Activated CD4-positive, alpha-beta T cell treated with anti-CD3 and anti-CD28 coated beads, Interleukin-2, amount 10 ng/mL, durations not matched to agents 24 days and 14 days (primary cell): ENCODE data around the gene PALLD. TPM values are rescaled to one million over a fixed set of nuclear protein-coding genes. Genes with fewer than 3 reads are reported as not detected.

Experiments
- DNase-seq: peaks from one replicate; pipeline ENCODE4 v3.0.0; 2022
- H3K27ac Mint-ChIP-seq: one replicate; pipeline ENCODE4 v1.8.0; 2022; ENCODE audit warnings: mild to moderate bottlenecking, mixed read lengths
- H3K27me3 Mint-ChIP-seq: one replicate; pipeline ENCODE4 v1.8.0; 2022; ENCODE audit warnings: mixed read lengths
- H3K36me3 Mint-ChIP-seq: one replicate; pipeline ENCODE4 v1.8.0; 2022; ENCODE audit warnings: low read depth, mild to moderate bottlenecking, mixed read lengths
- H3K4me1 Mint-ChIP-seq: one replicate; pipeline ENCODE4 v1.8.0; 2021; ENCODE audit warnings: mixed read lengths
- H3K4me3 Mint-ChIP-seq: one replicate; pipeline ENCODE4 v1.8.0; 2022; ENCODE audit warnings: mild to moderate bottlenecking, moderate library complexity, mixed read lengths
- H3K9me3 Mint-ChIP-seq: one replicate; pipeline ENCODE4 v1.8.0; 2021; ENCODE audit warnings: mixed read lengths
- intact Hi-C: fragments of 100-400 bp; cut with micrococcal nuclease; formaldehyde crosslinking; loops from one replicate; pipeline ENCODE4 v1.15.1; 2023
- total RNA-seq: library from RNA; stranded (reverse); gene quantifications from 2 replicates; pipeline ENCODE4 v1.2.3, GENCODE V29; 2022

PALLD gene
- total RNA-seq, 1 donor from 2014 or later, result 34.3 TPM

DNA sequence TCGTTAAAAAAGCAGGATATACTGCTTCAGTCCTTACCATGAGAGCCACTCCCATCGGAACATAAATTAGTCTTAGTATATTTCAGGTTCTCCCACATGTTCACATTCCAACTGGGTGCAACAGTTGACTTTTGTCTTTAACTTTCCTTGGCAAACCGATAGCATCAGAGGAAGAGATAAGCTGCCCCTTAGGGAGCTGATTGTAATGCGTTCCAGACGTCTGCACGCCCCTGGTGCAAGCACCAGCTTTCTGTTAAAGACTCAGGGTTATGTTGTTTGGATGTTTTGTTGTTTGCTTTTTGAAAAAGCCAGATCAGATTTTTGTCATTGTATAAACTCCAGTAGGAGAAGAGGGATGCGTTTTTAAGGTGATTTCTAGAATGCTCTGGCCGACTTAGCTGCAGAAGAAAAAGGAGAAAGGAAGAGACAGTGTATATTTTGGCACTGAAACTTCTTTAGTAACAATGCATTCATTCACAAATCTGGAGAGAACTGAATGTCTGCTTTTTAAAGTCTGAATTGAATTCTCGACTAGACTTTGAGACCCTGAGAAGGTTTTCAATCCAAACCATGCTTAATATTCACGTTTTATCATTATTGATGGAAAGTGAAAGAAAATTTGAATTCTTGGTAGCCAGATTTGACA, 352.3 kb downstream of the PALLD start:
- H3K27ac Mint-ChIP-seq, result no peak overlapping the region
- H3K4me3 Mint-ChIP-seq, result peak overlapping the region; percentile 22
- H3K9me3 Mint-ChIP-seq, result no peaks in the 10 kb centered on the region
- H3K36me3 Mint-ChIP-seq, result peaks cover 5% of the 10 kb centered on the region
- intact Hi-C loops, result no loop called here
- H3K4me1 Mint-ChIP-seq, result peaks cover 23% of the 10 kb centered on the region
- DNase-seq, result no peak
- peaks cover 2% of the 10 kb centered on the region for H3K27me3 Mint-ChIP-seq

DNA sequence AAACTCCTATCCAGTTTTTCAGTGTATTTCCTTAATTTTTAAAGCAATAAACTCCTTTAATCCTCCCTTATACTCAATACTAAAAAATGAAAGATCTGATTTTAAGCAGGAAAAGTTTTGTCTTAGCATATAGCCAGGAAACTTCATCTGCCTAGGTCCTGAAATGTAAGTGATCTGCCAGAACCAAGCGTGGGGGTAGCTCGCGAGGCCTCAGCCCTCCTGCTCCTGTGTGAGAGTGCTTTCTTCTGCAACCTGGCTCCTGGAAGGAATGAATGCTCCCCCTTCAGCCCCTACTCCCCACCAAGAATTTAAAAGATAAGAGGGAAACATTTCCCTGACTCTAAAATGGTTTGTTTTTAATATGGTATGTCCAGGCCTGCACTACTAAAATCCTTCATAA, 353.1 kb downstream of the PALLD start:
- H3K4me1 Mint-ChIP-seq, result peaks cover 26% of the 10 kb centered on the region
- H3K36me3 Mint-ChIP-seq, result peaks cover 5% of the 10 kb centered on the region
- H3K4me3 Mint-ChIP-seq, result no peak overlapping the region
- no peak overlapping the region for H3K27ac Mint-ChIP-seq
- DNase-seq, result no peak
- intact Hi-C loops, result no loop called here
- peaks cover 2% of the 10 kb centered on the region for H3K27me3 Mint-ChIP-seq
- no peaks in the 10 kb centered on the region for H3K9me3 Mint-ChIP-seq

GRCh38 chr4:168852387-168852786, 355.5 kb downstream of the PALLD start:
- Mint-ChIP-seq H3K4me1 (peaks cover 35% of the 10 kb centered on the region), H3K4me3 (no peak overlapping the region), H3K27ac (no peak overlapping the region), H3K27me3 (no peaks in the 10 kb centered on the region), H3K36me3 (peaks cover 12% of the 10 kb centered on the region), H3K9me3 (peaks cover 10% of the 10 kb centered on the region)
- intact Hi-C loops, result no loop called here
- DNase-seq, result no peak

DNA sequence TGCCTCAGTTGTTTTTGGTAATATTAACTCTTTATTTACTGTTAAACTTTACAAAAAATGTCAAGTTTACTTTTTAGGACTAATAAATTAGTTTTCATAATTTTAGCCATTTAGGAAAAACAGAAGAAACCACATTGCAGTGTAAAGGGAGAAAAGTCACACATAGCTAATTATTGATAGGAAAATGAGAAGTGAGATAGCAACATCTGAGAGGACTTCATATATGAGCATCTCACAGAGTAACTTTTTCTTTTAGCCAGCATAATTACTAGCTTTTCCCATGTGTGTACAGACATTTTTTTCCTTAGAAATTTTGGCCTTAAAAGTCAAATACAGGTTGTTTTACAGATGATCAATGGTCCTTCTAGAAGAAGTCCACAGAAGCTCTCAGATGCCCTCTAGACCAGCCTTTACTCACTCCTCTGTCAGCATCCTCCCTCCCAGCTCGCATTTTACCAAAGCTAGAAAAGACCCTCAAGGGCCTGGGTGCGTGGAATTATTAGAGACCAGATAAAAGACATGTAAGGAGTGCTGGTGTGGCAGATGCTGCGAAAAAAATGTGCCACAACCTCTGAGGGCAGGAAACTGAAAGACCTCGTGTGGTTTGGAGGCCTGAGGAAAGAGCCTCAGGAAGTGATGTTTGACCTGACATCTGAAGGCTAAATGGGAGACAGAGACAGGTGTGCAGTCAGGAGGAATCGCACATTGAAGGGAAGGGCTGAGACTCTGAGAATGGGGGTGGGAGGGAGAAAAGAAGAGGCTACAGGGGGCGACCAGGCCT, 356.3 kb downstream of the PALLD start:
- H3K9me3 Mint-ChIP-seq, result peaks cover 10% of the 10 kb centered on the region
- H3K36me3 Mint-ChIP-seq, result peaks cover 12% of the 10 kb centered on the region
- peaks cover 35% of the 10 kb centered on the region for H3K4me1 Mint-ChIP-seq
- H3K27ac Mint-ChIP-seq, result peak overlapping the region; percentile 65
- DNase-seq, result no peak
- peak overlapping the region; percentile 53 for H3K4me3 Mint-ChIP-seq
- intact Hi-C loops, result no loop called here
- no peaks in the 10 kb centered on the region for H3K27me3 Mint-ChIP-seq

- Mint-ChIP-seq H3K9me3 (peaks cover 10% of the 10 kb centered on the region), H3K27ac (peak overlapping the region; percentile 65), H3K4me3 (peak overlapping the region; percentile 53), H3K27me3 (no peaks in the 10 kb centered on the region), H3K36me3 (peaks cover 12% of the 10 kb centered on the region), H3K4me1 (peaks cover 32% of the 10 kb centered on the region)
- DNase-seq, result no peak
- intact Hi-C loops, result no loop called here
Observed at GRCh38 chr4:168853770-168854169, 356.9 kb downstream of the PALLD start.

DNA sequence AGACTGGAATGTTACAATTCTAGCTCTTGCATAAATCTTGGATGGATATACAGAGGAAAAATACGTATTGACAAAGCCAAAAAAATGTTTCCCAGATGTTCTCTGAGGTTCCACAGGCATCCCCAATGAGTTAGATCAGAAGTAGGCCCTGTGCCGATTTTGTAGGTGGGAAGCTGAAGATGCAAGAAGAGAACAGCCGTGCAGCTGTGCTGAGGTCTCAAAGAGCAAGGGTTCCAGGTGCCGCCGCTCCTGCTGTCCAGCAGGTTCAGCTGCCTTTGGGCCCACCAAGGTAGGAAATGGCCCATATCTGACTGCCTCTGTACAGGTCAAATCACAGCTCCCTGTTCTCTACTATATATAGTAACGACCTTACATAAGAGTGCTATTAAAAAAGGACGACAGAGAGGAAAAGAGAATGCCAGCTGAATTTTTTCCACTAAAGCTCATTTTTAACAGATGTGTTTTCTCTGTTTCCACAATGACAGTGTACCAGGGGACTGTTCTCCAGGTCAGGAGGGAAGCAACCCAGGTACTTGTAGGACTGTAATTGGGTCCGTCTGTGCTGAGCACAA, 357.6 kb downstream of the PALLD start:
- no peak overlapping the region for H3K27ac Mint-ChIP-seq
- H3K9me3 Mint-ChIP-seq, result peaks cover 10% of the 10 kb centered on the region
- intact Hi-C loops, result no loop called here
- H3K27me3 Mint-ChIP-seq, result no peaks in the 10 kb centered on the region
- H3K4me3 Mint-ChIP-seq, result no peak overlapping the region
- peaks cover 15% of the 10 kb centered on the region for H3K36me3 Mint-ChIP-seq
- no peak for DNase-seq
- H3K4me1 Mint-ChIP-seq, result peaks cover 33% of the 10 kb centered on the region

GRCh38 chr4:168856312-168856711, 359.5 kb downstream of the PALLD start:
- DNase-seq, result no peak
- Mint-ChIP-seq H3K4me1 (peaks cover 39% of the 10 kb centered on the region), H3K27me3 (no peaks in the 10 kb centered on the region), H3K36me3 (peaks cover 23% of the 10 kb centered on the region), H3K4me3 (no peak overlapping the region), H3K9me3 (peaks cover 12% of the 10 kb centered on the region), H3K27ac (peak overlapping the region; percentile 8)
- intact Hi-C loops, result no loop called here

GRCh38 chr4:168857009-168857408, 360.2 kb downstream of the PALLD start:
- Mint-ChIP-seq H3K27me3 (no peaks in the 10 kb centered on the region), H3K9me3 (peaks cover 12% of the 10 kb centered on the region), H3K27ac (no peak overlapping the region), H3K36me3 (peaks cover 23% of the 10 kb centered on the region), H3K4me1 (peaks cover 39% of the 10 kb centered on the region), H3K4me3 (no peak overlapping the region)
- intact Hi-C loops, result no loop called here
- no peak for DNase-seq

GRCh38 chr4:168857546-168858314, 360.9 kb downstream of the PALLD start:
- H3K36me3 Mint-ChIP-seq, result peaks cover 26% of the 10 kb centered on the region
- peaks cover 39% of the 10 kb centered on the region for H3K4me1 Mint-ChIP-seq
- intact Hi-C loops, result no loop called here

DNA sequence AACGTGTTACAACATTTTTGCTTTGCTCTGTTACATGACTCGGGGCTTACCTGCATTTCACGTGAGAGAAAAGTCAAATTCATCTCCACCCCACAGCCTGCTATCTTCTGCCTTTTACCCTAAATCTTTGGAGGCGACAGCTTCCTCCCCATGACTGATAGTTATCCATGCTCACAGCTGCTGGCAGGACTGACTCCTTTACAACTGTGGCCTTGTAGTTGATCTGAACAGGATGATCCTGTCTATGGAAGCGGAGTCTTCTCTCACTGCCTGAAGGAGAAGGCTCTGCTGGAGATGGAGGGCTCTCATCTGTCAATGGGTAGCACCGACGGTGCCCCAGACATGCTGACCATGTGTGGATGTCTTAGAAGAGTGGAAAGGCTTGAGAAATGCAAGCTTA, 362.2 kb downstream of the PALLD start:
- intact Hi-C loops, result no loop called here
- no peak for DNase-seq
- Mint-ChIP-seq H3K27me3 (no peaks in the 10 kb centered on the region), H3K4me1 (peaks cover 39% of the 10 kb centered on the region), H3K36me3 (peaks cover 23% of the 10 kb centered on the region), H3K27ac (no peak overlapping the region), H3K4me3 (no peak overlapping the region), H3K9me3 (peaks cover 12% of the 10 kb centered on the region)

More at GRCh38 chr4:168857546-168858314, 360.9 kb downstream of the PALLD start:
- Mint-ChIP-seq H3K27ac (no peak overlapping the region), H3K27me3 (no peaks in the 10 kb centered on the region), H3K9me3 (peaks cover 12% of the 10 kb centered on the region), H3K4me3 (no peak overlapping the region)
- DNase-seq, result no peak

GRCh38 chr4:168859888-168860694, 363.2 kb downstream of the PALLD start:
- intact Hi-C loops, result loop anchor here (5.0 kb wide), 1 partner anchor 138 kb away; no protein-coding TSS in a partner anchor
- Mint-ChIP-seq H3K4me1 (peaks cover 40% of the 10 kb centered on the region), H3K27me3 (no peaks in the 10 kb centered on the region), H3K36me3 (peaks cover 23% of the 10 kb centered on the region), H3K27ac (peak overlapping the region; percentile 88), H3K9me3 (peaks cover 12% of the 10 kb centered on the region), H3K4me3 (no peak overlapping the region)
- no peak for DNase-seq

- H3K27me3 Mint-ChIP-seq, result no peaks in the 10 kb centered on the region
- H3K27ac Mint-ChIP-seq, result no peak overlapping the region
- DNase-seq, result no peak
- H3K36me3 Mint-ChIP-seq, result peaks cover 21% of the 10 kb centered on the region
- peaks cover 6% of the 10 kb centered on the region for H3K9me3 Mint-ChIP-seq
- peaks cover 39% of the 10 kb centered on the region for H3K4me1 Mint-ChIP-seq
- intact Hi-C loops, result loop anchor here (5.0 kb wide), 1 partner anchor 139 kb away; no protein-coding TSS in a partner anchor
- H3K4me3 Mint-ChIP-seq, result no peak overlapping the region
Observed at GRCh38 chr4:168860827-168861226, 364.0 kb downstream of the PALLD start.
